HepG2 (cell line): ENCODE data around the gene TBC1D20.

Source experiments
- CTCF ChIP-seq: sonication (generic); formaldehyde crosslinking; IDR thresholded peaks from 2 replicates; pipeline ENCODE4 v1.5.0; 2020; ENCODE audit warnings: mild to moderate bottlenecking, missing genetic modification reagents, moderate library complexity
- NCOR1 ChIP-seq: fragments of 200-600 bp; sonication (generic); IDR thresholded peaks from 2 replicates; pipeline ENCODE4 v1.7.0; 2017; ENCODE audit warnings: antibody characterized with exemption, low read length, borderline replicate concordance
- ZNF589 ChIP-seq: sonication (generic); formaldehyde crosslinking; conservative IDR thresholded peaks from 2 replicates; pipeline ENCODE4 v1.8.0; 2022; ENCODE audit warnings: mild to moderate bottlenecking, moderate library complexity, missing genetic modification reagents
- ZNF777 ChIP-seq: sonication (generic); formaldehyde crosslinking; IDR thresholded peaks from 2 replicates; pipeline ENCODE4 v1.4.0; 2020; ENCODE audit warnings: missing genetic modification reagents
- TF ChIP-seq, protein P1 (sequence below): sonication (generic); formaldehyde crosslinking; IDR thresholded peaks from 2 replicates; pipeline ENCODE4 v1.9.0; 2021; ENCODE audit warnings: missing genetic modification reagents, mild to moderate bottlenecking, borderline replicate concordance

DNA sequence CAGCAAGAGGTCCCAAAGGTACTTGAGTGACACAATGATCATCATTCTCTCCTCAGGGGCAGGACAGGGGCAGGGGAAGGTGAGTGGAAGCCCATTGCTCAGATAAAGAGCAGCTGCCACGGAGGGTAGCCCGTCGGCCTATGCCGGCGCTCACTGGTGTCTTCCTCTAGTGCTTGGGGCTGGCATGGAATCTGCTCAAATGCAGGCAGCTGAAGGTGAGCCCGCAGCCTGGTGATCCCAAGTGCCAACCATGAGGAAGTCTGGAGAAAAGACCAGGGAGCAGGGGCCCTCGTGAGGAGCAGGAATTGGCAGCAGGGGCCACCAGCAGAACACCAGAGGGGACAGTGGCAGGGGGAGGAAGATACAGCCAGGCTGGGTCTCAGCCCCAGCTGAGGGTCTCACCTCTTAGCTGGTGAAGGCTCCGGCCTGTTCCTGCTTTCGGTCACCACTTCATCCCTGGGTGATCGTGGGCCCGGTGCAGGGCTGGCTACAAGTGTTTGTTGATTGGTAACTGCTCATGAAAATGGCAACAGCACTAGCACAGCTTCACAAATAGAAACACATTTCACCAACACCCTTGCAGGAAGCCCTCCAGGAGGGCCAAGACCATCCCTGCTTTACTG, 29.5 kb downstream of the TBC1D20 start:
- TF ChIP-seq ZNF777 (CRISPR knock-in tag), result no peak
- no peak for TF ChIP-seq ZNF589 (CRISPR knock-in tag)
- 0 out of 2 replicates have a peak, but pooled peaks have one; percentile 15 for TF ChIP-seq CTCF (CRISPR knock-in tag)
- no peak for TF ChIP-seq NCOR1
- TF ChIP-seq, protein P1, sequence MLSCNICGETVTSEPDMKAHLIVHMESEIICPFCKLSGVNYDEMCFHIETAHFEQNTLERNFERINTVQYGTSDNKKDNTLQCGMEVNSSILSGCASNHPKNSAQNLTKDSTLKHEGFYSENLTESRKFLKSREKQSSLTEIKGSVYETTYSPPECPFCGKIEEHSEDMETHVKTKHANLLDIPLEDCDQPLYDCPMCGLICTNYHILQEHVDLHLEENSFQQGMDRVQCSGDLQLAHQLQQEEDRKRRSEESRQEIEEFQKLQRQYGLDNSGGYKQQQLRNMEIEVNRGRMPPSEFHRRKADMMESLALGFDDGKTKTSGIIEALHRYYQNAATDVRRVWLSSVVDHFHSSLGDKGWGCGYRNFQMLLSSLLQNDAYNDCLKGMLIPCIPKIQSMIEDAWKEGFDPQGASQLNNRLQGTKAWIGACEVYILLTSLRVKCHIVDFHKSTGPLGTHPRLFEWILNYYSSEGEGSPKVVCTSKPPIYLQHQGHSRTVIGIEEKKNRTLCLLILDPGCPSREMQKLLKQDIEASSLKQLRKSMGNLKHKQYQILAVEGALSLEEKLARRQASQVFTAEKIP (CRISPR knock-in tag), result no peak
